HPDE6-E6E7 (cell line): ENCODE data around the gene CIAPIN1.
"Not testable (repeated sequence)": the region's sequence is repeated elsewhere in the genome, so short reads cannot be mapped to it uniquely, and the experiment has no call there.

Experiments
- DNase-seq: peaks from one replicate; pipeline ENCODE4 v3.0.0; 2011; ENCODE audit warnings: missing footprints; ENCODE audit errors: extremely low spot score

The CIAPIN1 gene

DNA sequence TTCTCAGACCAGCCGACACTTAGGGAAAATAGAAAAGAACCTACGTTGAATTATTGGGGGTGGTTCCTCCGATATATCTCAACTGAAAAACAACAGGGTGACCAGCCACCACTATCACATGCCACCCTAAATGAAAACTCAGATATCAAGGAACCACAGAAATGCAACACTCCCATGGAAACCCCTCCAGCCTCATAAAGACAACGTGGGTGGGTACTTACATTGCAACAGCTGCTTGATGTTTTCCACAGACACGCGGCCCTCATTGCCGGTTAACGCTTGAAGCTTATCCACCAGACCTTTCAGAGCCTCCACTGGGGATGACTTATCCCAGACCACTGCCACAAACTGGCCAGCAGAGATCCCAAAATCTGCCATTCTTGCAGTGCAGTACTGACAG is 6.6 kb downstream of the CIAPIN1 start:
- DNase-seq: not testable (repeated sequence)

DNA sequence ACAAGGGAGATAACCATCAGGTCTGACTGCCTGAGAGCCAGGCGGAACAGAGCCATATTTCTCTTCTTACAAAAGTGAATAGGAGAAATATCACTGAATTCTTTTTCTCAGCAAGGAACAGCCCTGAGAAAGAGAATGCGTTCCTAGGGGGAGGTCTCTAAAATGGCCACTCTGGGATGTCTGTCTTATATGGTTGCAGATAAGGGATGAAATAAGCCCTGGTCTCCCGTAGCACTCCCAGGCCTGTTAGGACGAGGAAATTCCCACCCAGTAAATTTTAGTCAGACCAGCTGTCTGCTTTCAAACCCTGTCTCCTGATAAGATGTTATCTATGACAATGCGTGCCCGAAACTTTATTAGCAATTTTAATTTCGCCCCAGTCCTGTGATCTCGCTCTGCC is 7.2 kb downstream of the CIAPIN1 start:
- DNase-seq: not testable (repeated sequence)

DNA sequence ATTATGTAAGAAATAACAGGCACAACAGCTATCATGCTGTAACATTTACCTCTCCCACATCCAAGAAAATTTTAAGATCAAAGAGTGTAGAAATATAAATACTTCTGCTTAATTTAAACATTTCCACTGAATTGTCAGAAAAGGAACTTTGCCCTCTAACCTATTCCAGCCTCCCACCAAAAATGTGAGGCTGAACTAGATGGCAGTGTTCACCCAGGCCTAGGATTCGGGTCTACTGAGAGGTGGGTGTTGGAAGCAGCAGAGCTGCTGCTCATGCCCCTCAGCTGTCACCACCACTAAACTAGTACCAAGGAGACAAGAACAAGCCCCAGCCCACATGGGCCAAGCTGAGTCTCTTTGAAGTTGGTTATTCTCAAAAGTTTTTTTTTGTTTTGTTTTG is 11.3 kb downstream of the CIAPIN1 start:
- DNase-seq: no peak

DNA sequence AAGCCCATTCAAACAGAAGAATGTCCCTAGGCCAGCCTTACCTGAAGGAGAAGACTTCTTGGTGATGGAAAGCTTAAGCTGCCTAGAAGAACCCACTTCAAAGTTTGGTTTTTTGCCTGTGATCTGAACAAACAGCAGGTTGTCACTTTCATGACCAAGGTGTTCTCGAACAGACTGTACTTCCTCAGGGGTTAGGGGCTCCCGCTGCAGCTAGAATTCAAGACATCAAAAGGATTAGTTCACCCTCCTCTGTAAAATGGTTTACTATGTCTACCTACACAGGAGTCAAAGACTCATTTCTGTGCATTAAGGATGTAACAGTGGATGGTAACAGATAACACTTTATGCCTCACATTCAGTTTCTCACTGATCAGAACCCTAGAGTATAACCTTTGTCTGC is 13.2 kb downstream of the CIAPIN1 start:
- DNase-seq: no peak

DNA sequence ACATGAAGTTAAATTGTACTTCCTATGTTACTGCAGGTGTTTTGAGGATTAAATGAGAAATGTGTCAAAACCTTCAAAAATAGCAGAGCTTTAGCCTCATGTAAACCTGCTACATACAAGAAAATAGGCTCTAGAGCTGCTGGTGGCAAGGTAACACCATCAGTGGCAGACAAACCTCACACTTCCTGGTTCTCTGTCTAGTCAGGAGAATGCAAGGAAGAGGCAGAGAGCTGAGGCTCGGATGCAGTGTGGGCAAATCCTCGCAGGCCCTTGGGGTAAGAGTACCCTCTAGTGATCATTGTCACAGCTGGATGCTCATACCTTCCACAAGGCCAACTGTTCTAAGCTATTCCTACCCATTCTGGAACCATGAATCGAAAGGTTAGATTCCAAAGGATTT is 14.2 kb downstream of the CIAPIN1 start:
- no peak for DNase-seq

DNA sequence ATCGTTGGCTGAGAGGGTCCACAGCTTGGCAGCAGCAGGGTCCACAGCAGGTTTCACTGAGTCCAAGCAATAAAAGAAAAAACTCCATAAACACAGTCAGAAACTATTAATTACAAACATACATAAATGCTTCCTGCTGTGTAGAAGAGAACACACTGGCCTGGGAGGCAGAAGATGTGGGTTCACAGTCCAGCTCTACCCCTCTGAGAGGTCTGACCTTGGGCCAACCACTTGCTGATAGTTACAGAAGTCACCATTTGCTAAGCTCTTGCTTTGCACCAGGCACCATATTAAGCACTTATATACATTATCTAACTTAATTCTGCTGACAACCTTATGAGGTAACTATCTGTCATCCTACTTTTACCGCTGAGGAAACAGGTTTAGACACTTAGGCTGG is 14.7 kb downstream of the CIAPIN1 start:
- no peak for DNase-seq

DNA sequence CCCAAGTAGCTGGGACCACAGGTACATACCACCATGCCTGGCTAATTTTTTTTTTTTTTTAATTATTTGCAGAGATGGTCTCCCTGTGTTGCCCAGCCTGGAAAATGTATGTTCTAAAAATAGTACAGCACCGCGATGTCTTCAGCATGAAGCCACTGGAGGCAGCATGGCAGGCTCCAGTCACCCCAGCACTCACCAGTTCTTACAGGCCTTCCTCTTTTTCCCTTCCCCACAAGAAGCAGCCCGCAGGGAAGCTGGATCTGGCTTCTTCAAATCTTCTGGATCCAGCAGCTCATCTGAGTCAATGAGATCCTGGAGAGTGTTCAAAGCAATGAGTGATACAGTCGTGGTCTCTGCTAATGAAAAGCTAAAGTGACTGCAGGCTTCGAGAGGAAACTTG is 16.2 kb downstream of the CIAPIN1 start:
- no peak for DNase-seq

DNA sequence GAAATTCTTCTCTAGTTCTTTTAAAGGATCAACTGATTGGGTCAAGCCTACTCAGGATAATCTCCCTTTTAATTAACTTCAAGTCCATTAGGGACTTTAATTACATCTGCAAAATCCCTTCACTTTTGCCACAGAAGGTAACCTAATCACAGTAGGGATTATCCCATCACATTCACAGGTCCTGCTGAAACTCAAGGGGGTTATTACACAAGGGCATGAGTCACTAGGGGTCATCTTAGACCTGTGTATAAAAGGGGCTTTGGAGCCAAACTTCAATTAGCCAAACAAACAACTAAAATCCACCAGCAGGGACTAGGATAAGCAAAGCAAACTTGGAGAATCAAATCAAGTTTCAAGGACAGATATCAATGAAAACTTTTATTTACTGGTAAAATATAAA is 19.4 kb downstream of the CIAPIN1 start:
- no peak for DNase-seq

DNA sequence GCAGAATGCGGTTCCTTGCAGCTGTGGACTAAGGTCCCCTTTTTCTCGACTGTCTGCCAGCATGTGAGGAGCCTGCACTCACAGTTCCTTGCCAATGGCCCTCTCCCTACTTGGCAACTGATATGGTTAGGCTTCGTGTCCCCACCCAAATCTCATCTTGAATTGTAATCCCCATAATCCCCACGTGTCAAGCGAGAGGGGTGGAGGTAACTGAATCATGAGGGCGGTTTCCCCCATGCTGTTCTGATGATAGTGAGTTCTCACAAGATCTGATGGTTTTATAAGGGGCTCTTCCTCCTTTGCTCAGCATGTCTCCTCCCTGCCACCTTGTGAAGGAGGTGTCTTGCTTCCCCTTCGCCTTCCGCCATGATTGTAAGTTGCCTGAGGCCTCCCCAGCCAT is 19.9 kb downstream of the CIAPIN1 start:
- no peak for DNase-seq

DNA sequence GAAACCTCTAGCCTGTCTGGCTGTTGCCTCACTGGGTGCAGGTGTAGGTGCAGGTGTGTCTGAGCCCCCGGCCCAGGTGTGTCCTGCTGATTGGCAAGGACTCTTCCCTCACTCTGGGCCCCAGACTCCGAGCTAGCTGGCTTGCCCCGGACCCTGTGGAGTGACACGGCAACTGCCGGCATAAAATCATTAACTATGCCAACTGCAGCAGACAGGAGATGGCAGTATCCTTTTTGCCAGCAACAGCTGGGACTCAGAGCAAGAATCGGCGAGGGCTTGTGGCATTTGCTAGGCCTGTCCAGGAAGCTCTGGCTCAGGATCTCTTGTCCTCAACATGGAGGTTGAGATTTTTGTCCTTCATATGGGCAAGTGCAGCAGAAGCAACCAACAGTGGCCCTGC is 20.8 kb downstream of the CIAPIN1 start:
- no peak for DNase-seq

DNA sequence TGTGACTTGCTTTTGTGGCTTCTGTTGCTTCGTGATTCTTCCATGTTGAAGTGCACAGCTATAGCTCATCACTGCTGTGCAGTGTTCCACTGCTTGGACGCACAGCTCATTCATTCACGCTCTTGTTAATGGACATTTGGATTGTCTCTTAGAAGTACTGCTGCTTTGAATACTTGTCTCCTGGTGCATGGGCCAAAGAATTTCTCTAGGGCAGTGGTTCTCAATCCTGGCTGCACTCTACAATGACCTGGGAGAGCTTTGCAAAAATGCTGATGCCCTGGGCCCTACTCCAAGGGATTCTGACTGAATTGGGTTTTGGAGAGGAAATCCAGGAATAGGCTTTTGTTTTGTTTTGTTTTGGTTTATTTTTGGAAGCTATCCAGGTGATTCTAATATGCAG is 22.6 kb downstream of the CIAPIN1 start:
- DNase-seq: no peak

DNA sequence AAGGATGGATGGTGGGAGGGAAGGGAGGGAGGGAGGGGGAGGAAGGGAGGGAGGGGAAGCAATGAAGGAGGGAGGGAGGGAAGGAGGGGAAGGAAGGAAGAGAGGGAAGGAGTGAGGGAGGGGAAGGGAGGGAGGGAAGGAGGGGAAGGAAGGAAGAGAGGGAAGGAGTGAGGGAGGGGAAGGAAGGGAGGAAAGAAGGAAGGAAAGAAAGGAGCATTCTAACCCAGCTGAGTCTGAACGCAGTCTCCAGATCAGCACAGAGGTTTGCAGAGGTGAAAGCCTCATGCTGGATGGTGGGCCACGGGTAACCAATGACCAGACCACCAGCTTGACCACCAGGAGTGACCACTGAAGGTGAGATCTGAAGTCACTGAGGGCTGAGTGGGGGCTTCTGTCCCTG is 24.0 kb downstream of the CIAPIN1 start:
- DNase-seq: no peak

DNA sequence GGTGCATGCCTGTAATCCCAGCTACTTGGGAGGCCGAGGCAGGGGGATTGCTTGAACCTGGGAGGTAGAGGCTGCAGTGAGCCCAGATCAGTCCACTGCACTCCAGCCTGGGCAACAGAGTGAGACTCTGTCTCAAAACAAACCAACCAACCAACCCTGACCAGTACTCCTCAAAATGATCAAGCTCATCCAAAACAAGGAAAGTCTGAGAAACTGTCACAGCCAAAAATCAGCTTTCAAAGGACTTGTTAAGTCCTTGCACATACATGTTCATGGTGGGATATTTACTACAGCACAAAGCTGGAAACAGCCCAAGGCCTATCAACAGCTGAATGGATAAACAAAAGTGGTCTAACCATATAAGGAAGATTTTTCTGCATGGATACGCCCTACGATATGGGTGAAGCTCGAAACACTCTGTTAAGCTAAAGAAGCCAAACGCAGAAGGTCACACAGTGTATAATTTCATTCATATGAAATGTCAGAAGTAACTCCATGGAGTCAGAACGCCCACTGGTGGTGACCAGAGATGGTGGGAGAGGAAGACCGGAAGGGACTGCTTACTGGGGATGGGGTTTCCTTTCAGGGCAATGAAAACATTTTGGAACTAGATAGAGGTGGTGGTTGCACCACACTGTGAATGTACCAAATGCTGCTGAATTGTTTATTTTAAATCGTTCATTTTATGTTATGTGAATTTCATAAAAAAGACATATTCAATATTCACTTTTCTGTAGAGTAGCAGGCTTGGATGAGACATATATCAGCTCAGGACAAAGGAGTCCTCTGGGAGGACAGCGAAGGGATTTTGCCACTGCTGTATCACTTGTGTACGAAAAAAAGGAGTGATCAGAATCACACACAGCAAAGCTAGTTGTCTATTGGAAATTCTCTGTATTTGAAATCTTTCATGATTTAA is 24.9 kb downstream of the CIAPIN1 start:
- DNase-seq: peak; percentile 46

DNA sequence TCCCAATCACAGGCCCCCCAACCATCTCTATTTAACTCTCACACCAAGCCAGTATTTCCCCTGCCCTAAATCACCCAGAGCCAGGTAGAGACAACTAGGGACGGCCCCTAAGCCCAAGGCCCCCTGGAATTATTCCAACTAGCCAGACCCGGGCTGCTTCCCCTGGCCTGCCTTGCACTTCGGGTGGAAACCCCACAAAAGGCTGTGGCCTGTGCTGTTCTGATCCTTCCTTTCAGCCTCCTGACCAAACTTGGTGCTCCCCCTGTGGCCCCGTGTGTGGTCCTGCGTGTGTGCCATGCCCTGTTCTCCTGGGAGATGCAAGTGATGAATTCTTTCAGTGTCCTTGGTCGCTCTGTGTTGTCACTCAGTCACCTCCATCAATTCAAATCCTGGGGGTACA is 27.7 kb downstream of the CIAPIN1 start:
- DNase-seq: no peak

DNA sequence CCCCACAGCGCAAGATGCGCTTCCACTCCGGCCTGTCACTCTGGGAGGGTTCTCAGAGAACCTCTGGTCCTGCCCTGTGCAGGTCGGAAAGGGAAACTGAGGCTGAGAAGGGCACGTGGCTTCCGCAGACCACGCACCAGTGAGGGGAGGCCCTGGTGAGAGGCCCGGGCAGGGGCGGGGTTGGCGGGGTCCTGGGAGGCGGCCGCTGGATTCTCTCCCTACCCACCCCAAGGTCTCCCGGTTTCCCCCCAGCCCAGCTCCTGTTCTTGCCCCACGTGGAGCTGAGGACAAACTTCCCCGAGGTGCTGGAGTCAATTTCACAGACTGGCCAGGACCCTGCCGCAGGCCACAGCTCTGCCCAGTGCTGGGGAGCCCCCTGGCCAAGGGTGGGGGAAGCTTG is 31.1 kb downstream of the CIAPIN1 start:
- DNase-seq: no peak

DNA sequence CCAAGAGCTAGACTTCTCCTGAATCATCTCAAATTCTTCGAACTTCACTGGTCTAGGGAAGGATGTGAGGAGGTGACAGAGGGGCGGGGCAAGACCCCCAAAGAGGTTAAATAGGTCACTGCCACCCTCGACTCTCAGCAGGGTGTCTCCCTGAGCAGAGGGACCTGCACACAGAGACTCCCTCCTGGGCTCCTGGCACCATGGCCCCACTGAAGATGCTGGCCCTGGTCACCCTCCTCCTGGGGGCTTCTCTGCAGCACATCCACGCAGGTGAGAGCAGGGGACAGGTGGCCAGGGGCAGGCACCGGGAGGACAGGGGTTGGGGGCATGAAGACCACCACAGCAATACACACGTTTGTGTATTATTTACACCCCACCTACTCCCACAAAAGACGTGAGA is 33.5 kb downstream of the CIAPIN1 start:
- DNase-seq: no peak

DNA sequence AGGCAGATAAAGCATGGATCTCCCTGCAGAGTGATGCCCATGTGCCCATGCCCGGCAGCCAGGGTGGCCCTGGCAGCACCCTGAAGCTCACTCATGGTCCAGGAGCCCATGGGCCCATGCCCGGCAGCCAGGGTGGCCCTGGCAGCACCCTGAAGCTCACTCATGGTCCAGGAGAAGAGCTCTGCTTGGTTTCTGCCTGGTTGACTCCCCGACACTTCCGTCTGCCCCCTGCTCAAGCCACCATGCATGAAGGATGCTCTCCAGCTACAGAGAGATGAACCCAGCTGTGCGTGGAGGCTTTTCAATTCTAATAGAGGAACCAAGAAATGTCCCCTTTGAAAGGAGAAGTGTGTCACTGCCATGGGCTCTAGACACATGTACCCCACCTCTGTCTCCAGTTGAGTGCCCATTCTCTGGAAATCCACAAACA is 33.9 kb downstream of the CIAPIN1 start:
- no peak for DNase-seq

DNA sequence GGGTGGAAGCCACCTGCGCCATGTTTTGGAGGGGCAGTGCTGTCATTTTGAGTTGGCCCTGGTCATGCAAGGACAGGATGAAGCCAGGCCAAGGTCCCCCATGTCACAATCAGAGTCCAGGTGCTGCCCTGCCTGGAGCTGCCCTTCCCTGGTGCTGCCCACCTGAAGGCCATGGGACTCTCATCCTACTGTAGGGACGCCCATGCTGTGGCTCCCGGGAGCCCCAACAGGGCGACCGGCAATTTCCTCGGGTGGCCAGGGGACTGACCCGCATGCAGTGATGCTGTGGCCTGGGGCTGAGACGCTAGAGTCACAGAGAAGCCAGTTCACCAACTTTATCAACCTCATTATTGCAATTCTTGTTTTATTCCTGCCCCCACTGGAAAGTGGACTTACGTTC is 34.6 kb downstream of the CIAPIN1 start:
- DNase-seq: no peak

DNA sequence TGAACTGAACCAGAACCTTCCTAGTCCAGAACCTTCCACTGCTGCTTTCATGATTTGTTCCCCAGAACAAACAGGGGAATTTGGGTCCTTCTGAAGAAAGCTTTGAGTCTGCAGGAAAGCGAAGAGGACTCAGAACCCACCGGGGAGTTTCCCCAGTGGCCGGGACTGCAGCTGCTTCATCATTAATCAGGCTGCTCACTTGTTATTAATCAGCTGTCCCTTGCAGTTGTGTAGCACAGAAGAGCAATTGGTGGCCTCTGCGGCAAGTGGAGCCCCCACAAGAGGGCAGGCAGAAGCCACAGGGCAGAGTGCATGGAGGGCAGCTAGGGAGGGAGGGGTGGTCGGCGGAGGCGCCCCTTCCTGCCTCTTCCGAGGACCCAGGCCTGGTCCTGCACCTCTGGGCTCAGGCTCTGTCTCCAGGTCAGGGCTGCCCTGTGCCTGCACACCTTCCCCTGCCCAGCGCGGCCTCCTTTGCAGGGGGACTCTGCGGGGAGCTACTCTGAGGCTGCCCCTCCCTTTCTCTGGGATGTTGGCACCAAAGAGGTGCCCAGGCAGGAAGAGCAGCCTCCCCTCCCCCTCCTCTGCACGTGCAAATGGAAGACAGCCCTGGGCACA is 35.7 kb downstream of the CIAPIN1 start:
- no peak for DNase-seq

DNA sequence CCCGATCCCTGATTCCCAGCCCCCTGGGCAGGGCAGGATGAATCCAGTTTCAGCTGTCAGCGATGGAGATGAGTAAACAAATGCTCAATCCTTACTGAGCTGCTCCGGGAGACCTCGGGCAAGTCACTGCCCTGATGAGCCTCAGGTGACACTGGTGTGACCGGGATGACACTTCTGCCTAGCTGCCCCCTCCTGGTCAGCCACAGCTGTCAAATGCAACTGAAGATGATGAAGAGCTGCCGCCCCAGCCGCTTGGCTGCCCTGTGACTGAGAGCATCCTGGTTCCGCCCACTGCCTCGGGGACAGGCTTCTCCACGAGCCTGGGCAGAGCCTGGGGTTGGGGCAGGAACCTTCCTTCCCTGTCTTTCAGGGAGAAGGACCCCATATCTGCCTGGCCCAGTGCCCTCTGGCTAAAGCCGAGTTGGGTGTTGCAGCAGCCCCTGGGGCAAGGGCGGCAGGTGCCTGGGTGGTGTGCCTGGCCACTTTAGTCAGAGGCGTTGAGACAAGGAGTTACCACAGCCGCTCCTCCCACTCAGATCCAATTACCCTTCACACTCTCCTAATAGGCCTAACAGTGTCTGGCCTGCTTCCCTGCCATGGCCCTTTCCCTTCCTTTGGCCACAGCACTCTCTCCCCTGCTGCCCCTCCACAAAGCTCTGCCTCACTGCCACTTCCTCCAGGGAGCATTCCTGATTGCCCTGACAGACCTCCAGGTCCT is 37.2 kb downstream of the CIAPIN1 start:
- DNase-seq: no peak

DNA sequence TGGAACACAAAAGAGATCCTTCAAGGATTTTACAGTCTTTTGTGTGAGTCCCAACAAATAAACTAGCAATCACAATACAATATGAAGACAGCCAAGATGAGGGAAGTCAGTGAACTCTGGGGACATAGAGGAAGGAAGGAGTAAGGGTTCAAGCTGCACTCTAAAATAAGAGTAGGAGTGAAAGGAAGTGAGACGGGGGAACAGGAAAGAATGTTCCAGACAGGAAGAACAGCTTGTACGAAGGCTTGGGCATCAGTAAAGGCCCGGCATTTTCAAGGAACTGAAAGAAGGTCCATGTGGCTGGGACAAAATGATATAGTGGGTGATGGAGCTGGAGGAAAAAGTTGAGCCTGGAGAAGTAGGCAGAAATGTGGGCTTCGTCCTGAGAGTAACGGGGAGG is 38.1 kb downstream of the CIAPIN1 start:
- no peak for DNase-seq

DNA sequence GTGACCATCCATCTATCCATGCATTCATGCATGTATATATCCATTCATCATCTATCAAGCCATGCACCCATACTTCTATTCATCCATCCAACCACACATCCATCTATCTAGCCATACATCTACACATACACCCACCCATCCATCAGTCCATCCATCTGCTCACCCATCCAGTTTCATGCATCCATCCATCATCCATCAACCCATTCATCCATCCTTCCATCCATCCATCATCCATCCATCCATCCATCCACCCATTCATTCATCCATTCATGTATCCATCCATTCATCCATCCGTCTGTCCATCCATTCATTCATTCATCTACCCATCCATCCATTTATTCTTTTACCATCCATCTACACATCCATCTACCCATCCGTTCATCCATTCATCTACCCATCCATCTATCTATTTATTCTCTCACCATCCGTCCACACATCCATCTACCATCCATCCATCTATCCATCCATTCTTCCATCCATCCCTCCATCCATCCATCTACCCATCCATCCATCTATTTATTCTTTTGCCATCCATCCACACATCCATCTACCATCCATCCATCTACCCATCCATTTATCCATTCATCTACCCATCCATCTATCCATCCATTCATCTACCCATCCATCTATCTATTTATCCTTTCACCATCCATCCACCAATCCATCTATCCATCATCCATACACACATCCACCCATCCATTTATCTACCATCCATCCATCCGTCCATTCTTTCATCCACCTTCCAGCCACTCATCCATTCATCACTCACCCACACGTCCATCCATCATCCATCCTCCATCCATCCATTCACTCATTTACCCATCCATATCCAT is 39.4 kb downstream of the CIAPIN1 start:
- DNase-seq: no peak
